HepG2 (cell line): ENCODE measurements around the gene C20orf202. TPM values are rescaled to one million over a fixed set of nuclear protein-coding genes. Genes with fewer than 3 reads are reported as not detected.
A peak's percentile ranks its signal among the peaks of the same experiment; 100 is the strongest.

Source experiments
- DNMT1 ChIP-seq: sonication (generic); formaldehyde crosslinking; IDR thresholded peaks from 2 replicates; pipeline ENCODE4 v1.5.1; 2020; ENCODE audit warnings: mild to moderate bottlenecking, missing genetic modification reagents
- EP300 ChIP-seq, 3 experiments: sonication (generic) in 1 of 3; formaldehyde crosslinking in 1 of 3; IDR thresholded peaks; 2 replicates each; pipeline versions ENCODE4 v1.5.1 to v1.6.1; 2011 to 2020; ENCODE audit warnings: low read depth in 2 of 3, low read length in 2 of 3, borderline replicate concordance in 1 of 3, improper control_type of control experiment in 1 of 3, mild to moderate bottlenecking in 1 of 3, missing genetic modification reagents in 1 of 3, moderate library complexity in 1 of 3
- FOXJ3 ChIP-seq: sonication (generic); formaldehyde crosslinking; IDR thresholded peaks from 2 replicates; pipeline ENCODE4 v1.4.0; 2020; ENCODE audit warnings: missing genetic modification reagents, mild to moderate bottlenecking, borderline replicate concordance
- FOXK1 ChIP-seq: sonication (generic); formaldehyde crosslinking; IDR thresholded peaks from 2 replicates; pipeline ENCODE4 v1.4.0; 2020; ENCODE audit warnings: low read depth, missing genetic modification reagents, borderline replicate concordance
- LBX2 ChIP-seq: sonication (generic); formaldehyde crosslinking; IDR thresholded peaks from 2 replicates; pipeline ENCODE4 v1.5.0; 2020; ENCODE audit warnings: missing genetic modification reagents, mild to moderate bottlenecking, borderline replicate concordance
- MAX ChIP-seq: IDR thresholded peaks from 2 replicates; pipeline ENCODE4 v1.6.1; 2012; ENCODE audit warnings: inconsistent platforms
- PRDM10 ChIP-seq: sonication (generic); formaldehyde crosslinking; IDR thresholded peaks from 2 replicates; pipeline ENCODE4 v1.4.0; 2020; ENCODE audit warnings: low read depth, missing genetic modification reagents
- PTBP1 ChIP-seq: fragments of 200-400 bp; formaldehyde crosslinking; IDR thresholded peaks from 2 replicates; pipeline ENCODE4 v1.6.1; 2018; ENCODE audit warnings: low read length, low read depth; ENCODE audit not compliant: poor library complexity, severe bottlenecking
- SIX4 ChIP-seq: sonication (generic); formaldehyde crosslinking; IDR thresholded peaks from 2 replicates; pipeline ENCODE4 v1.4.0; 2020; ENCODE audit warnings: missing genetic modification reagents
- ZBTB3 ChIP-seq: sonication (generic); formaldehyde crosslinking; IDR thresholded peaks from 2 replicates; pipeline ENCODE4 v1.4.0; 2020; ENCODE audit warnings: low read depth, mild to moderate bottlenecking, moderate library complexity, missing genetic modification reagents, borderline replicate concordance
- ZHX2 ChIP-seq, 2 experiments: sonication (generic) in 1 of 2; formaldehyde crosslinking in 1 of 2; IDR thresholded peaks; 2 replicates each; pipeline versions ENCODE4 v1.6.1 to v1.9.0; 2014 to 2022; ENCODE audit warnings: antibody characterized with exemption in 1 of 2, borderline replicate concordance in 1 of 2, inconsistent platforms in 1 of 2, low read depth in 1 of 2, missing genetic modification reagents in 1 of 2
- ZNF235 ChIP-seq: sonication (generic); formaldehyde crosslinking; IDR thresholded peaks from 2 replicates; pipeline ENCODE4 v1.8.1; 2023; ENCODE audit warnings: mild to moderate bottlenecking, missing genetic modification reagents, borderline replicate concordance
- ZNF557 ChIP-seq: sonication (generic); formaldehyde crosslinking; IDR thresholded peaks from 2 replicates; pipeline ENCODE4 v1.4.0; 2020; ENCODE audit warnings: missing genetic modification reagents
- ZNF75D ChIP-seq: sonication (generic); formaldehyde crosslinking; IDR thresholded peaks from 2 replicates; pipeline ENCODE4 v1.8.1; 2023; ENCODE audit warnings: missing genetic modification reagents, mild to moderate bottlenecking, borderline replicate concordance
- ZSCAN5A ChIP-seq: sonication (generic); formaldehyde crosslinking; IDR thresholded peaks from 2 replicates; pipeline ENCODE4 v1.8.0; 2022; ENCODE audit warnings: mild to moderate bottlenecking, missing genetic modification reagents, borderline replicate concordance
- polyA plus RNA-seq, 8 experiments: library from polyadenylated mRNA; depleted of rRNA in 3 of 8; stranded (reverse) in 7 of 8; unstranded in 1 of 8; fragments of >200 nt; fragmentation: Illumina TruSeq in 4 of 8; extraction: Trizol in 4 of 8; gene quantifications; 2 replicates each; pipeline versions ENCODE4 v1.2.1 to v1.2.3, GENCODE V29; 2011 to 2016; ENCODE audit warnings: low read depth in 4 of 8, missing spikeins in 1 of 8, mixed read lengths in 1 of 8; ENCODE audit not compliant: insufficient read depth in 1 of 8
- total RNA-seq, 5 experiments: library from RNA; depleted of rRNA; stranded (reverse); fragments of >200 nt; fragmentation: Illumina TruSeq; extraction: Trizol; gene quantifications; 2 replicates each; pipeline ENCODE4 v1.2.3, GENCODE V29; 2016; ENCODE audit warnings: low read depth in 1 of 5

Gene C20orf202
- total and polyA plus RNA-seq, 2 of the 13 experiments (the other 11 are each of a cell fraction or from before 2014, with no cell fraction given), result 0.20 to 1.2 TPM

GRCh38 chr20:1187605-1188171, 15.6 kb upstream of the C20orf202 start (continued):
- TF ChIP-seq FOXK1 (CRISPR knock-in tag), result peak; percentile 67; the same call in 1 of the 2 replicates
- peak; percentile 83 to 84; a peak in 3 of 4 replicates for TF ChIP-seq EP300 (IDR thresholded peaks at IDR 0.05; ENCODE audit: low read depth in 2 of 2, low read length in 2 of 2)
- peak; percentile 71 for TF ChIP-seq EP300 (CRISPR knock-in tag; IDR thresholded peaks at IDR 0.05; ENCODE audit: borderline replicate concordance)
- no peak for TF ChIP-seq ZBTB3 (CRISPR knock-in tag)
- no peak for TF ChIP-seq DNMT1 (CRISPR knock-in tag)
- TF ChIP-seq ZNF235, result no peak
- no peak for TF ChIP-seq ZNF75D (CRISPR knock-in tag)
- TF ChIP-seq ZSCAN5A, result no peak
- 0 out of 2 replicates have a peak, but pooled peaks have one; percentile 49 for TF ChIP-seq SIX4 (CRISPR knock-in tag)
- TF ChIP-seq PRDM10 (CRISPR knock-in tag), result peak; percentile 59; the same call in 1 of the 2 replicates
- no peak for TF ChIP-seq ZHX2 (IDR thresholded peaks at IDR 0.05; ENCODE audit: low read depth)
- no peak for TF ChIP-seq ZHX2 (CRISPR knock-in tag; IDR thresholded peaks at IDR 0.05; ENCODE audit: borderline replicate concordance)
- TF ChIP-seq MAX, result no peak
- no peak for TF ChIP-seq ZNF557 (CRISPR knock-in tag)
- TF ChIP-seq FOXJ3 (CRISPR knock-in tag), result peak; percentile 84
- TF ChIP-seq PTBP1, result no peak
- TF ChIP-seq LBX2, result no peak
